Stomach (tissue), 4 donors: ENCODE measurements around the gene CD200.

Experiments used
- POLR2A ChIP-seq, 4 donors: fragments of 450-650 bp; IDR thresholded peaks; one replicate each; pipeline ENCODE4 v1.6.1; 2016; ENCODE audit warnings: antibody characterized with exemption in 4 of 4, control low read depth in 2 of 4, mild to moderate bottlenecking in 1 of 4, moderate library complexity in 1 of 4
- POLR2AphosphoS5 ChIP-seq, 3 donors: sonication (generic); formaldehyde crosslinking; IDR thresholded peaks; one replicate each; pipeline ENCODE4 v1.6.1; 2016; ENCODE audit warnings: antibody characterized with exemption in 3 of 3
- TF ChIP-seq, protein P1 (sequence below), 7 experiments: fragments of 450-650 bp in 4 of 7; fragments of 200-600 bp in 3 of 7; sonication (generic) in 3 of 7; IDR thresholded peaks; one replicate each; pipeline ENCODE4 v1.5.1; 2016 to 2019; ENCODE audit warnings: antibody characterized with exemption in 7 of 7, control low read depth in 2 of 7, mild to moderate bottlenecking in 1 of 7

DNA sequence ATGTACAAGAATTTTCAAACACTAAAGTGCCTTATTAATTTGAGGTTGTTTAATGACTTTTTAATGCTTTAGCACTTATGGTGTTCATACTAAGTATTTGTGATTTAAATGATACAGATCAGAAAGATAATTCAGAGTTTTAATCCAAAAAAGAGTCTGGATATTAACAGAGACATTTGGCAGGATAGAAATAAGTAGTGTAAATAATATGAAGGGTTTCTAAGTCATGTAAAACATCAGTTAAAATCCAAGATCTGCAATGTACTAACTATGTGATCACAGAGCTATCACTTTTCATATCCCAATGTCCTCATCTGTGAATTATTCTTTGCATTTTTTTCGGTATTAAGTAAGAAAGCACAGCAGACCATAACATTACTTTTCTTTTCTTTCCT, 62.9 kb downstream of the CD200 start:
- TF ChIP-seq POLR2A (IDR thresholded peaks at IDR 0.05) (no peak), POLR2AphosphoS5 (IDR thresholded peaks at IDR 0.05) (no peak)
- TF ChIP-seq, protein P1, sequence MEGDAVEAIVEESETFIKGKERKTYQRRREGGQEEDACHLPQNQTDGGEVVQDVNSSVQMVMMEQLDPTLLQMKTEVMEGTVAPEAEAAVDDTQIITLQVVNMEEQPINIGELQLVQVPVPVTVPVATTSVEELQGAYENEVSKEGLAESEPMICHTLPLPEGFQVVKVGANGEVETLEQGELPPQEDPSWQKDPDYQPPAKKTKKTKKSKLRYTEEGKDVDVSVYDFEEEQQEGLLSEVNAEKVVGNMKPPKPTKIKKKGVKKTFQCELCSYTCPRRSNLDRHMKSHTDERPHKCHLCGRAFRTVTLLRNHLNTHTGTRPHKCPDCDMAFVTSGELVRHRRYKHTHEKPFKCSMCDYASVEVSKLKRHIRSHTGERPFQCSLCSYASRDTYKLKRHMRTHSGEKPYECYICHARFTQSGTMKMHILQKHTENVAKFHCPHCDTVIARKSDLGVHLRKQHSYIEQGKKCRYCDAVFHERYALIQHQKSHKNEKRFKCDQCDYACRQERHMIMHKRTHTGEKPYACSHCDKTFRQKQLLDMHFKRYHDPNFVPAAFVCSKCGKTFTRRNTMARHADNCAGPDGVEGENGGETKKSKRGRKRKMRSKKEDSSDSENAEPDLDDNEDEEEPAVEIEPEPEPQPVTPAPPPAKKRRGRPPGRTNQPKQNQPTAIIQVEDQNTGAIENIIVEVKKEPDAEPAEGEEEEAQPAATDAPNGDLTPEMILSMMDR (IDR thresholded peaks at IDR 0.05), result no peak
